MG63 (cell line): ENCODE data around the gene VPS8. TPM values are rescaled to one million over a fixed set of nuclear protein-coding genes. Genes with fewer than 3 reads are reported as not detected.
A peak's percentile ranks its signal among the peaks of the same experiment; 100 is the strongest.

Experiments used
- DNase-seq: peaks from one replicate; pipeline ENCODE4 v3.0.0-alpha.2; 2020
- H3K27me3 ChIP-seq: fragments of 250-450 bp; sonication (Bioruptor Pico); 2 replicates; pipeline ENCODE4 v1.5.1; 2020; ENCODE audit warnings: mild to moderate bottlenecking, moderate library complexity
- H3K36me3 ChIP-seq: fragments of 250-450 bp; sonication (Bioruptor Pico); 2 replicates; pipeline ENCODE4 v1.5.1; 2020; ENCODE audit warnings: mild to moderate bottlenecking, moderate library complexity
- H3K4me3 ChIP-seq: fragments of 250-450 bp; sonication (Bioruptor Pico); 2 replicates; pipeline ENCODE4 v1.5.1; 2020; ENCODE audit warnings: mild to moderate bottlenecking, moderate library complexity
- H3K9me3 ChIP-seq: fragments of 250-450 bp; sonication (Bioruptor Pico); 2 replicates; pipeline ENCODE4 v1.5.1; 2020; ENCODE audit warnings: mild to moderate bottlenecking, moderate library complexity
- total RNA-seq: library from RNA; depleted of rRNA; stranded (reverse); fragments of >200 nt; shearing (Covaris generic); gene quantifications from 2 replicates; pipeline ENCODE4 v1.2.3, GENCODE V29; 2014; ENCODE audit warnings: low replicate concordance; rRNA removed

Gene VPS8
- total RNA-seq = 34.6 and 40.1 TPM in 2 replicates

- DNase-seq = peak; percentile 96
- no peaks in the 10 kb centered on the region for H3K9me3 ChIP-seq
- no peaks in the 10 kb centered on the region for H3K27me3 ChIP-seq
- peaks cover 3% of the 10 kb centered on the region for H3K36me3 ChIP-seq
- H3K4me3 ChIP-seq = peak within 1 kb of the TSS; percentile 89
These were observed at the start of gene VPS8 for GRCh38 chr3:184811999-184812661. TSS of gene VPS8 (plus strand) at chr3:184812166. CDS start at chr3:184824633, 12,467 bp downstream.

- Histone ChIP-seq H3K27me3 (no peaks in the 10 kb centered on the region), H3K4me3 (no peak overlapping the region), H3K9me3 (no peaks in the 10 kb centered on the region), H3K36me3 (no peaks in the 10 kb centered on the region)
- DNase-seq = no peak
These were observed 47.8 kb upstream of the VPS8 start for GRCh38 chr3:184764191-184764590.

- DNase-seq = no peak
- no peak overlapping the region for H3K4me3 ChIP-seq
- no peaks in the 10 kb centered on the region for H3K9me3 ChIP-seq
- H3K27me3 ChIP-seq = no peaks in the 10 kb centered on the region
- H3K36me3 ChIP-seq = no peaks in the 10 kb centered on the region
These were observed 46.8 kb upstream of the VPS8 start for GRCh38 chr3:184765047-184765729.

GRCh38 chr3:184765730-184766074, 46.3 kb upstream of the VPS8 start:
- Histone ChIP-seq H3K27me3 (no peaks in the 10 kb centered on the region), H3K4me3 (no peak overlapping the region), H3K9me3 (no peaks in the 10 kb centered on the region), H3K36me3 (no peaks in the 10 kb centered on the region)
- DNase-seq = no peak

GRCh38 chr3:184766555-184767261, 45.3 kb upstream of the VPS8 start:
- no peak for DNase-seq

GRCh38 chr3:184767377-184767776, 44.6 kb upstream of the VPS8 start:
- no peaks in the 10 kb centered on the region for H3K27me3 ChIP-seq
- H3K4me3 ChIP-seq = no peak overlapping the region
- no peak for DNase-seq
- no peaks in the 10 kb centered on the region for H3K36me3 ChIP-seq
- no peaks in the 10 kb centered on the region for H3K9me3 ChIP-seq

More at GRCh38 chr3:184766555-184767261, 45.3 kb upstream of the VPS8 start:
- Histone ChIP-seq H3K9me3 (no peaks in the 10 kb centered on the region), H3K27me3 (no peaks in the 10 kb centered on the region), H3K36me3 (no peaks in the 10 kb centered on the region), H3K4me3 (no peak overlapping the region)

- Histone ChIP-seq H3K4me3 (no peak overlapping the region), H3K36me3 (no peaks in the 10 kb centered on the region), H3K9me3 (no peaks in the 10 kb centered on the region), H3K27me3 (no peaks in the 10 kb centered on the region)
- DNase-seq = no peak
These were observed 42.4 kb upstream of the VPS8 start for GRCh38 chr3:184769382-184770170.

- no peaks in the 10 kb centered on the region for H3K9me3 ChIP-seq
- no peaks in the 10 kb centered on the region for H3K36me3 ChIP-seq
- H3K4me3 ChIP-seq = no peak overlapping the region
- H3K27me3 ChIP-seq = no peaks in the 10 kb centered on the region
- DNase-seq = no peak
These were observed 41.4 kb upstream of the VPS8 start for GRCh38 chr3:184770541-184770940.

GRCh38 chr3:184771301-184772127, 40.5 kb upstream of the VPS8 start:
- Histone ChIP-seq H3K36me3 (no peaks in the 10 kb centered on the region), H3K4me3 (no peak overlapping the region), H3K27me3 (no peaks in the 10 kb centered on the region), H3K9me3 (no peaks in the 10 kb centered on the region)
- no peak for DNase-seq

- no peak for DNase-seq
- no peaks in the 10 kb centered on the region for H3K36me3 ChIP-seq
- no peak overlapping the region for H3K4me3 ChIP-seq
- H3K9me3 ChIP-seq = no peaks in the 10 kb centered on the region
- no peaks in the 10 kb centered on the region for H3K27me3 ChIP-seq
These were observed 39.2 kb upstream of the VPS8 start for GRCh38 chr3:184772667-184773272.

GRCh38 chr3:184773283-184774186, 38.4 kb upstream of the VPS8 start:
- no peak for DNase-seq
- H3K4me3 ChIP-seq = no peak overlapping the region
- no peaks in the 10 kb centered on the region for H3K27me3 ChIP-seq
- no peaks in the 10 kb centered on the region for H3K9me3 ChIP-seq
- no peaks in the 10 kb centered on the region for H3K36me3 ChIP-seq

GRCh38 chr3:184776916-184777315, 35.0 kb upstream of the VPS8 start:
- Histone ChIP-seq H3K27me3 (no peaks in the 10 kb centered on the region), H3K4me3 (no peak overlapping the region), H3K9me3 (no peaks in the 10 kb centered on the region), H3K36me3 (no peaks in the 10 kb centered on the region)
- no peak for DNase-seq

GRCh38 chr3:184777566-184778356, 34.2 kb upstream of the VPS8 start:
- Histone ChIP-seq H3K9me3 (no peaks in the 10 kb centered on the region), H3K27me3 (no peaks in the 10 kb centered on the region), H3K4me3 (no peak overlapping the region), H3K36me3 (no peaks in the 10 kb centered on the region)
- DNase-seq = peak; percentile 86
